ENCODE measurements around the gene FES.

Gene FES

DNA sequence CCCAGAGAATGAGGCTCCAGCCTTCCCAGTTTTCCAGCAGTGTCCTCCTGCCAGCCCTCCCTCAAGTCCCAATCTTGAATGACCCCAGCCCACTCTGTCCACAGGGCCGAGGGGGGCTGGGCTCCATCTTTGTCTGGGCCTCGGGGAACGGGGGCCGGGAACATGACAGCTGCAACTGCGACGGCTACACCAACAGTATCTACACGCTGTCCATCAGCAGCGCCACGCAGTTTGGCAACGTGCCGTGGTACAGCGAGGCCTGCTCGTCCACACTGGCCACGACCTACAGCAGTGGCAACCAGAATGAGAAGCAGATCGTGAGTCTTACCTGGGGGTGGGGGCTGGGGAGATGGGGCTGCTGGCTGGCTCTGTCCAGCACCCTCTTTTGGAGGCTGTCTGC is 5.6 kb upstream of the FES start:
- TF ChIP-seq, protein P1, sequence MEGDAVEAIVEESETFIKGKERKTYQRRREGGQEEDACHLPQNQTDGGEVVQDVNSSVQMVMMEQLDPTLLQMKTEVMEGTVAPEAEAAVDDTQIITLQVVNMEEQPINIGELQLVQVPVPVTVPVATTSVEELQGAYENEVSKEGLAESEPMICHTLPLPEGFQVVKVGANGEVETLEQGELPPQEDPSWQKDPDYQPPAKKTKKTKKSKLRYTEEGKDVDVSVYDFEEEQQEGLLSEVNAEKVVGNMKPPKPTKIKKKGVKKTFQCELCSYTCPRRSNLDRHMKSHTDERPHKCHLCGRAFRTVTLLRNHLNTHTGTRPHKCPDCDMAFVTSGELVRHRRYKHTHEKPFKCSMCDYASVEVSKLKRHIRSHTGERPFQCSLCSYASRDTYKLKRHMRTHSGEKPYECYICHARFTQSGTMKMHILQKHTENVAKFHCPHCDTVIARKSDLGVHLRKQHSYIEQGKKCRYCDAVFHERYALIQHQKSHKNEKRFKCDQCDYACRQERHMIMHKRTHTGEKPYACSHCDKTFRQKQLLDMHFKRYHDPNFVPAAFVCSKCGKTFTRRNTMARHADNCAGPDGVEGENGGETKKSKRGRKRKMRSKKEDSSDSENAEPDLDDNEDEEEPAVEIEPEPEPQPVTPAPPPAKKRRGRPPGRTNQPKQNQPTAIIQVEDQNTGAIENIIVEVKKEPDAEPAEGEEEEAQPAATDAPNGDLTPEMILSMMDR (IDR thresholded peaks at IDR 0.05; ENCODE audit: extremely low read depth, missing control alignments) = no peak
- no peak for DNase-seq (ENCODE audit: low spot score)

DNA sequence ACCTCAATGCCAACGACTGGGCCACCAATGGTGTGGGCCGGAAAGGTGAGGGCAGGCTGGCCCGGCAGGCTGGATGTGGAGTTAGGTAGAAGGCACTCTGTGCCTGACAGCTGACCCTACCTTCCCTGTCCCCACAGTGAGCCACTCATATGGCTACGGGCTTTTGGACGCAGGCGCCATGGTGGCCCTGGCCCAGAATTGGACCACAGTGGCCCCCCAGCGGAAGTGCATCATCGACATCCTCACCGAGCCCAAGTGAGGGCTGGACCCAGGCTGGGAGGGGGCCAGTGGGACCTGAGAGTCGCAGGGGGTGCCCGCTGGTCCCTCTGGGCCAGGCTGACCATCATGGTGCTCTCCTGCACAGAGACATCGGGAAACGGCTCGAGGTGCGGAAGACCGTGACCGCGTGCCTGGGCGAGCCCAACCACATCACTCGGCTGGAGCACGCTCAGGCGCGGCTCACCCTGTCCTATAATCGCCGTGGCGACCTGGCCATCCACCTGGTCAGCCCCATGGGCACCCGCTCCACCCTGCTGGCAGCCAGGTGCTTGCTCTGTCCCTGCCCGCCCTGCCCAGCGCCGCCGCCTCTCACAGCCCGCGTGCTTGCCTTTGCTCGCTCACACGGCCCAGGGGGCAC is 4.5 kb upstream of the FES start:
- TF ChIP-seq, protein P1 (IDR thresholded peaks at IDR 0.05; ENCODE audit: extremely low read depth, missing control alignments) = no peak
- DNase-seq (ENCODE audit: low spot score) = no peak

DNA sequence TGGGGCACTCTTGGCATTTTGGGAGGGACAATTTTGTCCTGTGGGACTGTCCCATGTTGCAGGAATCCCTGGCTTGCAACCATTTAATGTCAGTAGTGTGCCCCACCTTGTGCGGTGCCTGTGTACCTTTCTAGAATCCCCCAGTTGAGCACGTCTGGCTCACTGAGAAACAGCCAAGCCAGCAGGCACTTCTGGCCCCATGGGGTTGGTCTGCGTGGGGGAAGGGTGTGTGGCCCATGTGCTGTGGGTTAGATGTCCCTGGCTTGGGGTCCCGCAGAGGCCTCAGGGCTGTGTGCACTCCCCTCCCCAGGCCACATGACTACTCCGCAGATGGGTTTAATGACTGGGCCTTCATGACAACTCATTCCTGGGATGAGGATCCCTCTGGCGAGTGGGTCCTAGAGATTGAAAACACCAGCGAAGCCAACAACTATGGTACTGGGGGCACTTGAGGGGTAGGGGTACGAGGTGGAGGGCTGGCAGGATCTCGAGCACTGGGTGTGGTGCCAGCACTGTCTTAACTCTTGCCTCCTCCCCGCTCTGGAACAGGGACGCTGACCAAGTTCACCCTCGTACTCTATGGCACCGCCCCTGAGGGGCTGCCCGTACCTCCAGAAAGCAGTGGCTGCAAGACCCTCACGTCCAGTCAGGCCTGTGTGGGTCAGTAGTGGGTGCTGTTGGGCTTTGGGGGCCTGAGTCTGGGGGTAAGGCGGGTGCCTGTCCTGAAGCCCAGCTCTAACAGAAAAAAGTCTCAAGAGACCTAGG is 3.7 kb upstream of the FES start:
- TF ChIP-seq, protein P1 (IDR thresholded peaks at IDR 0.05; ENCODE audit: extremely low read depth, missing control alignments) = no peak
- DNase-seq (ENCODE audit: low spot score) = no peak

DNA sequence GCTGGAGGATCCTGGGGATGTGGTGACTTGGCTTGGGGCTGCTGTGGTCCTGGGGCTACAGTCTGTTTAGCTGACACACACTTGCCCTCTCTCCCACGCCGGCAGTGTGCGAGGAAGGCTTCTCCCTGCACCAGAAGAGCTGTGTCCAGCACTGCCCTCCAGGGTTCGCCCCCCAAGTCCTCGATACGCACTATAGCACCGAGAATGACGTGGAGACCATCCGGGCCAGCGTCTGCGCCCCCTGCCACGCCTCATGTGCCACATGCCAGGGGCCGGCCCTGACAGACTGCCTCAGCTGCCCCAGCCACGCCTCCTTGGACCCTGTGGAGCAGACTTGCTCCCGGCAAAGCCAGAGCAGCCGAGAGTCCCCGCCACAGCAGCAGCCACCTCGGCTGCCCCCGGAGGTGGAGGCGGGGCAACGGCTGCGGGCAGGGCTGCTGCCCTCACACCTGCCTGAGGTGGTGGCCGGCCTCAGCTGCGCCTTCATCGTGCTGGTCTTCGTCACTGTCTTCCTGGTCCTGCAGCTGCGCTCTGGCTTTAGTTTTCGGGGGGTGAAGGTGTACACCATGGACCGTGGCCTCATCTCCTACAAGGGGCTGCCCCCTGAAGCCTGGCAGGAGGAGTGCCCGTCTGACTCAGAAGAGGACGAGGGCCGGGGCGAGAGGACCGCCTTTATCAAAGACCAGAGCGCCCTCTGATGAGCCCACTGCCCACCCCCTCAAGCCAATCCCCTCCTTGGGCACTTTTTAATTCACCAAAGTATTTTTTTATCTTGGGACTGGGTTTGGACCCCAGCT is 2.9 kb upstream of the FES start:
- DNase-seq (ENCODE audit: low spot score) = no peak
- TF ChIP-seq, protein P1 (IDR thresholded peaks at IDR 0.05; ENCODE audit: extremely low read depth, missing control alignments) = no peak

DNA sequence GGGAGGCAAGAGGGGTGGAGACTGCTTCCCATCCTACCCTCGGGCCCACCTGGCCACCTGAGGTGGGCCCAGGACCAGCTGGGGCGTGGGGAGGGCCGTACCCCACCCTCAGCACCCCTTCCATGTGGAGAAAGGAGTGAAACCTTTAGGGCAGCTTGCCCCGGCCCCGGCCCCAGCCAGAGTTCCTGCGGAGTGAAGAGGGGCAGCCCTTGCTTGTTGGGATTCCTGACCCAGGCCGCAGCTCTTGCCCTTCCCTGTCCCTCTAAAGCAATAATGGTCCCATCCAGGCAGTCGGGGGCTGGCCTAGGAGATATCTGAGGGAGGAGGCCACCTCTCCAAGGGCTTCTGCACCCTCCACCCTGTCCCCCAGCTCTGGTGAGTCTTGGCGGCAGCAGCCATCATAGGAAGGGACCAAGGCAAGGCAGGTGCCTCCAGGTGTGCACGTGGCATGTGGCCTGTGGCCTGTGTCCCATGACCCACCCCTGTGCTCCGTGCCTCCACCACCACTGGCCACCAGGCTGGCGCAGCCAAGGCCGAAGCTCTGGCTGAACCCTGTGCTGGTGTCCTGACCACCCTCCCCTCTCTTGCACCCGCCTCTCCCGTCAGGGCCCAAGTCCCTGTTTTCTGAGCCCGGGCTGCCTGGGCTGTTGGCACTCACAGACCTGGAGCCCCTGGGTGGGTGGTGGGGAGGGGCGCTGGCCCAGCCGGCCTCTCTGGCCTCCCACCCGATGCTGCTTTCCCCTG is 2.2 kb upstream of the FES start:
- DNase-seq (ENCODE audit: low spot score) = no peak
- TF ChIP-seq, protein P1 (IDR thresholded peaks at IDR 0.05; ENCODE audit: extremely low read depth, missing control alignments) = no peak

GRCh38 chr15:90882781-90883525 is 1.4 kb upstream of the FES start:
- DNase-seq (ENCODE audit: low spot score) = no peak
- TF ChIP-seq, protein P1 (IDR thresholded peaks at IDR 0.05; ENCODE audit: extremely low read depth, missing control alignments) = no peak
